Stimulated activated CD8-positive, alpha-beta memory T cell treated with anti-CD3 and anti-CD28 coated beads, Interleukin-12 subunit alpha, Interleukin-12 subunit beta, amount 100 ng/mL, for 24 hours (primary cell): Measurements from ENCODE around the gene SPG7.
"Not testable (repeated sequence)": the region's sequence is repeated elsewhere in the genome, so short reads cannot be mapped to it uniquely, and the experiment has no call there.

Source experiments
- DNase-seq: peaks from one replicate; pipeline ENCODE4 v3.0.0-alpha.2; 2020; ENCODE audit errors: extremely low read depth

SPG7 gene

DNA sequence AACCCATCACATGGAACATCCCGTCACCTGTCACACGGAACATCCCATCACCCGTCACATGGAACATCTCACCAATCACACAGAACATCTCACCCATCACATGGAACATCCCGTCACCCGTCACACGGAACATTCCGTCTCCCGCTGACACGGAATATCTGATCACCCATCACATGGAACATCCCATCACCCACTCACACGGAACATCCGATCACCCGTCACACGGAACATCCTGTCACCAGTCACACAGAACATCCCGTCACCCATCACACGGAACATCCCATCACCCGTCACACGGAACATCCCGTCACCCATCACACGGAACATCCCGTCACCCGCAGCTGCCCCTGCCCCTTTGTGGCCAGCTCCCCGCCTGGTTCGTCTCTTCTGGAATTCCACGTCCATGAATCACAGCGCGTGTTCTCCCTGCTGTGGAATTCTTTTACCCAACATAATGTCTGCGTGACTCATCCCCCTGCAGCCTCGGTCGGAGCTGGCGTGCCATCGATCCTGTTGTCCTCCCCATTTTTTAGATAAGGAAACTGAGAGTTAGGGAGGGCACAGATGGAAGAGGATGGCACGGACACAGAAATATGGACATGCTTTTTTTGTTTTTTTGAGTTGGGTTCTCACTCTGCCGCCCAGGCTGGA lies 73.0 kb downstream of the SPG7 start:
- no peak for DNase-seq

DNA sequence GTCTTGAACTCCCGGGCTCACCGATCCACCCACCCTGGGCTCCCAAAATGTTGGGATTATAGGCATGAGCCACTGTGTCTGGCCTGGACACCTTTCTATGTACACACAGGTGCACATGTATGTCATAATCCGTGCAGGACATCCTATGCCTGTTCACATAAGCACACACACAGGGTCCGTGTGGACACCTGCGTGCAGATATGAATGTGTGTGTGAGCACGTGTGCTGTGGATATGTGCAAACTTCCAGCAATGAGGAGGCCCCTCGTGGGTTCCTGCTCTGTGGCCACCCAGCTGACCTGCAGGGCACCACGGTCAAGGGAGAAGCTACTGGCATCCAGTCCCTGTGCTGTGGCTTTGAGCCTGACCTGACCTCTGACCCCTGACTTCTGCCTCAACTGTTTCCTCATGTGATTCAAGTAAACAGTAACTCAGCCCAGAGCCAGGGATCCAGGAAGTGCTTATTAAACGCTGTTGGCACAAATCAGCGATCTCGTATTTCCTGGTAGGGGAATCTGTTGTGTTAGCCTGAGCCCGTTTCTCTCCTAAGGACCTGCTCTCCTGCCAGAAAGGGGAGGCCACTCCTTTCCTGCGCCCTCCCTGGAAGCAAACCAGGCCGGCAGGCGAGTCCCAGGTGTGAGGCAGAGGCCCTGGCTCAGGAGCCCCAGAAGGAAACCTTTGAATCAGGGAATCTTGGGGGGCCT lies 73.8 kb downstream of the SPG7 start:
- DNase-seq = no peak

DNA sequence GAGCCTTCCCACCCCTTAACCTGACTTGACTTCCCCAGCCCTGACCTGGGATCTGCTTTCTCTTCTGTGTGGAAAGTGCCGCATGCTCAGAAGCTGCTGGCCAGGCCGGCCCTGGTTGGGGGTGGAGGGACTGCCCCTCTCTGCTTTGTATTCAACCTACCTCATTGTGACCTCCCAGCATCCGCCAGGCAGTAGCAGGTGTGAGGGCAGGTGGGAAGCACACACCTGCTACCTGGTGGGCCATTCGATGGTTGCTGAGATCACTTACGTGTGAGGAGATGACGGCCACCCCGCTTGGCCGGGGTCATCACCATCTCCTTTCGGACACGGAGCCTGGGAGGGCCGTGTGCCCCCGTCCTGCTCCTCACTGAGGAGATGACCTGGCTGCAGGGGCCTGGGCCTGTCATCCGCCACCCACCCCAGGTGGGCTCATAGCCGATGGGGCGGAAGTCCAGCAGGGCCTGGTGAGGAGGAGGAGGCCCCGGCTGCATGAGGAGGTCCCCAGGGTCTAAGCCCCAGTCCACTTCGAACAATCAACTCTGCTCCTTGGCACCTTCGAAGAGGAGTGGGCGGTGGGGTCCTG lies 74.5 kb downstream of the SPG7 start:
- no peak for DNase-seq

DNA sequence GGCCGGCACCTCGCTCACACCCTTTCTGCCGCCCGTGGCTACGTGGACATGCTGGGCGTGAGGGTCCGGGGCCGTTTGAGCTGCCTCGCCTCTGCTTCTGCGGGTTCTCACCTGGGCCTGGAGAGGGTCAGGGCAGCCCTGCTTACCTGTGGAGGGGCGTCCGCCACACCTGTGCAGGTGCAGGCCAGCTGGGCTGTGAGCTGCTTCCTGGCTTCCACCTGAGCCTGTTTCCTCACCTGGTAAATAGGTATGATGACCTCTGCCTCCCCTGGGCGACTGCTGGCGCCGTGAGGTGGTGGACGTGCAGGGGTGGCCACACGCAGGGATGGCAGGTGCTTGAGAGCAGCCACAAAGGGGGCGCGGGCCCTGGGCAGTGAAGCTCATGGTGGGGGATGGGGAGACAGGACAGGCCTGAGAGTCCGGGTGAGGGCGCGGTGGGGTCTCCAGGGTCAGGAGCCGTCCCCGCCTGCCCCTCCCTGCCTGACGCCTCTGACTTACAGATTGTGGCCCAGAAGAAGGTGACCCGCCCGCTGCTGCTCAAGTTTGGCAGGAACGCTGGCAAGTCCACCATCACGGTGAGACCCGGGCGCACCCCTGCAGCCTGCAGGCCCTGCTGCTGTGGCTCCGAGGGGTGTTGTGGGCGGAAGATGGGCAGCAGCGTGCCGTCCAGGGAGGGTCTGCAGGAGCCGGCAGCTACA lies 75.1 kb downstream of the SPG7 start:
- DNase-seq = no peak

DNA sequence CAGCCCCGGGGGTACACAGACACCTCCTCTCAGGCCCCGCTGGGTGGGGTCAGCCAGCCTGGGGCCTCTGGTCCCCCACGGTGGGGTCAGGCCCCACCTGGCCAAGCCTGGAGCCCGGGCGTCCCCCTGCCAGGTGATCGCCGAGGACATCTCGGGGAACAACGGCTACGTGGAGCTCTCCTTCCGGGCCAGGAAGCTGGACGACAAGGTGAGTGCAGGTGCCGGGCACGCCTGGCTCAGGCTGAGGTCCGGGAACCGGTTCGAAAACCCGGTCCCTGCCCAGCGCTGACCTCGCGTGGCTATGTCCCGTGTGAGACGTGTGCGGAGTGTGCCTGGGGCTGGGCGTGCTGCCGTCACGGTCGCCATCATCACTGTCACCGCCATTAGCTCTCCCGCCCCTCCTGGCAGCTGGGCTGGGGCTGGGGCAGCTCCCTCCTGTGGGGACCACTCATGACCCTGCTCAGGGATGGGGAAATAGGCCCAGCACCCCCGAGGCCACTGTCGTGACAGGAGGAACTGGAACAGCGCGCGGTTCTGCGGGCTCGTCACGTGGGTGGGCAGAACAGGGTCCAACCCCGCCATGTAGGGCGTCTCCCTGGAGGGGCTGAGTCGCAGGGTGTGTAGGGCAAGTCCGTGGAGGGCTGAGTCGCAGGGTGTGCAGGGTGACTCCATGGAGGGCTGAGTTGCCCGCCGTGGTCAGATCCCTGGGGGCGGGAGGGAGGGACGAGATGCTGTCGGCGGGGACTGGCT lies 75.9 kb downstream of the SPG7 start:
- DNase-seq = no peak

DNA sequence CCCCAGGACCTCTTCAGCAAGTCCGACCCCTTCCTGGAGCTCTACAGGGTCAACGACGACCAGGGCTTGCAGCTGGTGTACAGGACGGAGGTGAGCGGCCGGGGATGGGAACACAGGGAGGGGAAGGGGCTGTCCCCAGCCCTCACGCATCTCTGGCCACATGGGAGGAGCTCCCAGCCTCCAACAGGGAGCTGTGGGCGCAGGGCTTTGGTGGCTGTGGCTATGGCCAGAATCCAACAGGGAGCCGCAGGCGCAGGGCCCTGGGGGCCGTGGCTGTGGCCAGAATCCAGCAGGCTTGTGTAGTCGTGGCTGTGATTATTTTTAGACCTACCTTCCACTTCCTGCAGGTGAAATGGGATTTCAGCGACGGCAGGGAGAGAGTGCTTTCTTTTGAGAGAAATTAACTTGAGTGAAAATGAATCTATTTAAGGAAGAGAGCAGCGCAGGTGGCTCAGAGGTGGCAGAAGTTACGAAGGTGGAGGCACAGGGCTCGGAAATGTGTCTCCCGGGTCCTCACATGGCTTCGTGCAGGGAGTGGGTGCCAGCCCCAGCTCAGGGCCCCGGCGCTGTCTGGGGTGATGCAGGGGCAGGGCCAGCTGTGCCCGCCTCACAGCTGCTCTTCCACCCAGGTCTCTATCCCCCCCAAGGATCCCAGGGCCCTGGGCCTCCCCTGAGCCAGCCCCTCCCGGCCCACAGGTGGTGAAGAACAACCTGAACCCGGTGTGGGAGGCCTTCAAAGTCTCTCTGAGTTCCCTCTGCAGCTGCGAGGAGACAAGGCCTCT lies 76.8 kb downstream of the SPG7 start:
- no peak for DNase-seq

DNA sequence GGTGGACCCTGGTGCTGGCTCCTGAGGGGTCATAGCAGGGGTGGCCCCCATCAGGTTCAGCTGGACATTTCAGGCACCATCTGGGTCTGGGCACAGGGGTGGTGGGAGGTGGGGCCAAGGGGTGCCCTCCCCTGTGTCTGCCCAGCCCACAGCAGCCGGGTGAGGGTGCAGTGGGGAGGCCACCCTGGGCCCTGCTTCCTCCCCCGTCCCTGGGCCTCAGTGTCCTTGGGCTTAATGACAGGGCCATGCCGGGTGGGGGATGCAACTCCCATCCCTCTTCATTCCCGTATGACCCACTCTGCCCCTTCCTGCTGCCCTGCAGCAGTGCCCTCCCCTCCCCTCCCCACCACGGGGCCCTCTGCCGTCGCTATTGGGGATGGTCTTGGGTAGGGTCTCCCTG lies 78.0 kb downstream of the SPG7 start:
- no peak for DNase-seq

DNA sequence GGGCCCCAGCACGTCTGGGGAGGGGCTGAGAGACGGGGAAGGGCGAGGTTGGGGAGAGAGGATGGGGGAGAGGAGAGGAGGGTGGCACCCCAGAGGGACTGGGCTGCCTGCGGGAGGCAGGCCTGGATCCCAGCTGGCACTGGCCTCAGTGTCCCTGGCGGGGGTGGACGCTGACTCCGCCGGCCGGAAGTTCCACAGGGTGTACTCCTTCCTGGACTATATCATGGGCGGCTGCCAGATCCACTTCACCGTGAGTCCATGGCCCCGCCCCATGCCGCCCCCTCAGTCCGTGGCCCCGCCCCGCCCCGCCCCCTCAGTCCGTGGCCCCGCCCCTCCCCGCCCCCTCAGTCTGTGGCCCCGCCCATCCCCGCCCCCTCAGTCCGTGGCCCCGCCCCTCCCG lies 78.7 kb downstream of the SPG7 start:
- DNase-seq = no peak

DNA sequence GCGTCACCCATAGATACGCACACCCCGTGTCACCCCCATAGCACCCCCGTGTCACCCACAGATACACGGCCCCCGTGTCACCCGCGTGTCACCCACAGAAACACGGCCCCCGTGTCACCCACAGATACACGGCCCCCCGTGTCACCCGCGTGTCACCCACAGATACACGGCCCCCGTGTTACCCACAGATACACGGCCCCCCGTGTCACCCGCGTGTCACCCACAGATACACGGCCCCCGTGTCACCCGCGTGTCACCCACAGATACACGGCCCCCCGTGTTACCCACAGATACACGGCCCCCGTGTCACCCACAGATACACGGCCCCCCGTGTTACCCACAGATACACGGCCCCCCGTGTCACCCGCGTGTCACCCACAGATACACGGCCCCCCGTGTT lies 79.5 kb downstream of the SPG7 start:
- not testable (repeated sequence) for DNase-seq

DNA sequence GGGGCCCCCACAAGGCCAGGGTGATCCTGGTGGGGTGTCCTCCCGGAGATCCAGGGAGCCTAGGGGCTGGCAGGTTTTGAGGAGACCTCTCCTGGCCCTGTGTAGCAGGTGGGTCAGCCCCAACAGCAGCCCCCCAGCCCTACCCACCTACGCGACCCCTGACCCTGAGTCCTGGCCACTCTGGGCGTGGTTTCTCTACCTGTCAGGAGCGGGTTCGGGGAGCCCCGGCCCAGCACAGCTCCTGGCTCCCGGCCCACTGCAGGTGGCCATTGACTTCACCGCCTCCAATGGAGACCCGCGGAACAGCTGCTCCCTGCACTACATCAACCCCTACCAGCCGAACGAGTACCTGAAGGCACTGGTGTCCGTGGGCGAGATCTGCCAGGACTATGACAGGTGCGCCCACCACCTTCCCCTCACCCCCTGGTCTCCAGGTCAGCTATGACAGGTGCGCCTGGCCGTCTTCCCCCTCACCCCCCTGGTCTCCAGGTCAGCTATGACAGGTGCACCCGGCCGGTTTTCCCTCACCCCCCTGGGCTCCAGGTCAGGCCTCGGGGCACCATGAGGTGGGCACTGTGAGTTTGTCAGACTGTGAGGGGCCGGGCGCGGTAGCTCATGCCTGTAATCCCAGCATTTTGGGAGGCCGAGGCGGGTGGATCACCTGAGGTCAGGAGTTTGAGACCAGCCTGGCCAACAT lies 80.4 kb downstream of the SPG7 start:
- no peak for DNase-seq

DNA sequence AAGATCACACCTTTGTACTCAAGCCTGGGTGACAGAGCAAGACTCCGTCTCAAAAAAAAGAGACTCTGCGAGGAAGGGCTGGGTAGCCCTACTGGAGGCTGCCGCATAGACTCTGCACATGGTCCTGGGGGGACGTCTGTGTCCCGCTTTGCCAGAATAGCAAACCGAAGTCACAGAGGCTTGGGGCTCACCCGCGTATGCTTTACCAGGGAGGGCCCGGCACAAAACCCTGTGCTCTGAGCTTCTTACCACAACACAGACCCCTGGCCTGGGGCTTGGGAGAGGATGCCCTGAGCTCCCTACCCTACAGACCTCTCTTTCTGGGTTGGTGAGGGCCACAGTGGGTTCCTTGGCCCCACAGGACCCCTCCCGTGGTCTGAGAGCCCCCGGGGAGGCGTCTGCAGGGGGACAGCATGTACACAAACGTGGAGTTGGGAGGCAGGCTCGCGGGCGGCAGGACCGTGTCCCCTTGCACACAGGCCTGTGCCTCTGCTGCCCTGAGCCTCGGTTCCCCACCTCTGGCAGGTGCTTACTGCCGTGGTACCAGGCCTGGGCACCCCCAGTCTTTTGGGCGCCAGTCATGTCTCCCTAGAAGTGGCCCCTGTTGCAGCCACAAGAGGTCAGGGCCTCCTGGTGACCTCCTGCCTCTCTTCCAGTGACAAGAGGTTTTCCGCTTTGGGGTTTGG lies 81.2 kb downstream of the SPG7 start:
- DNase-seq = no peak

DNA sequence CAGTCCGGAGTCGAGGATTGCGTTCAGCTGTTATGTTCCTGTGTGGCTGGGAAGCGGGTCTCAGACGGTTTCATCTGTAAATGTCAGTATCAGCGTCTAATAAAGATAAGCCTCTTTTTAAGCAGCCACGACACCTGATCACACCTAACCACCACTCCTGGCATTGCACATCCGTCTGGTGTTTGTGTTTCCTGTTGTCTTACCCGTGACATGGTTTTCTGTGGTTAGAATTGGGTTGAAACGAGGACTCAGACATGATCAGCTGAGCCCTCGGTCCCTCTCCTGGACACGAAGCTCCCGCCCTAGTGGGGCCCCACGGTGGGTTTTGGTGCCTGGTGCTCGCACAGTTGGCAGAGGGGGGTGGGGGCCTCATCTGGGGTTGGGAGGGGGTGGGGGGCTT lies 85.6 kb downstream of the SPG7 start:
- no peak for DNase-seq

DNA sequence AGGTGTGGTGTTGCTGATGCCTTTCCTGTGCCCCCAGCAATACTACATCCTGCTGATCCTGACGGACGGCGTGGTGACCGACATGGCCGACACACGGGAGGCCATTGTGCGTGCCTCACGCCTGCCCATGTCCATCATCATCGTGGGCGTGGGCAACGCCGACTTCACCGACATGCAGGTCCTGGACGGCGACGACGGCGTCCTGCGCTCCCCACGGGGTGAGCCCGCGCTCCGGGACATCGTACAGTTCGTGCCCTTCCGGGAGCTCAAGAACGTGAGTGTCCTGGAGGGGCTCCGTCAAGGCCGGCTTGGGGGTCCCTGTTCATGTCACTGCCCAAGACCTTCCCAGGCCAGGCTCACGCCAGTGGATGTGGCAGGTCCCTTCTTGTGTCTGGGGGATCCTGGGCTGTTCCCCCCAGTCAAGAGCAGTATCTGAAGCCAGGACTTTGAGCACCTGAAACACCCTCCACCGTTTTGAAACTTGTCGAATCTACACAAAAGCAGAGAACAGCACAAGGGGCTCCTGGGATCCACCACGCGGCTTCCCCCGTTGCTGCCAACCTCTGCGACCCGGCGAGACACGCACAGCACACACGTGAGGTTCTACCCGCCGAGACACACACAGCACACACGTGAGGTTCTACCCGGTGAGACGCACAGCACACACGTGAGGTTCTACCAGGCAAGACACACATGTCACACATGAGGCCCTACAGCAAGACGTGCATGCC lies 87.3 kb downstream of the SPG7 start:
- DNase-seq = no peak

DNA sequence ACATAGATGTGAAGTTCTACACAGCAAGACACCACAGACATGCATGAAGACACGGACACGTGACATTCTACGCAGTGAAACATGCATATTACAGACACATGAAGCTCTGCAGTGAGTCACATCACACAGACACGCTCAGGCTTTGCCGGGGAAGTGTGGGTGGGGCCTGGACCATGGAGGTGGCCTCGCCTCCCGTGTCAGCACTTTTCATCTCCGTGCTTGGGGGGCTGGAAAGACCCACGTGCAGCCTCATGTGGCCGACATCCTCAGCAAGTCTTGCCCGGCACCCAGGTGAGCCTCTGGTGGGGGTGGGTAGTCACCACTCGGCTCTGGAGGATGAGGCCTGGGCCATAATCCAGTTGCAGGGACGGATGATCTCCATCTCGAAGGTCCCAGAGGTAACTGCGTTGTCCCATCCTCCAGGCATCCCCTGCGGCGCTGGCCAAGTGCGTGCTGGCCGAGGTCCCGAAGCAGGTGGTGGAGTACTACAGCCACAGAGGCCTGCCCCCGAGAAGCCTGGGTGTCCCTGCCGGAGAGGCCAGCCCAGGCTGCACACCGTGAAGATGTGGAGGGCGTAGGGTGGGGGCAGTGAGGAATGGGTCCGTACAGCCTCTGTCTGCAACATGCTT lies 88.0 kb downstream of the SPG7 start:
- DNase-seq = no peak

DNA sequence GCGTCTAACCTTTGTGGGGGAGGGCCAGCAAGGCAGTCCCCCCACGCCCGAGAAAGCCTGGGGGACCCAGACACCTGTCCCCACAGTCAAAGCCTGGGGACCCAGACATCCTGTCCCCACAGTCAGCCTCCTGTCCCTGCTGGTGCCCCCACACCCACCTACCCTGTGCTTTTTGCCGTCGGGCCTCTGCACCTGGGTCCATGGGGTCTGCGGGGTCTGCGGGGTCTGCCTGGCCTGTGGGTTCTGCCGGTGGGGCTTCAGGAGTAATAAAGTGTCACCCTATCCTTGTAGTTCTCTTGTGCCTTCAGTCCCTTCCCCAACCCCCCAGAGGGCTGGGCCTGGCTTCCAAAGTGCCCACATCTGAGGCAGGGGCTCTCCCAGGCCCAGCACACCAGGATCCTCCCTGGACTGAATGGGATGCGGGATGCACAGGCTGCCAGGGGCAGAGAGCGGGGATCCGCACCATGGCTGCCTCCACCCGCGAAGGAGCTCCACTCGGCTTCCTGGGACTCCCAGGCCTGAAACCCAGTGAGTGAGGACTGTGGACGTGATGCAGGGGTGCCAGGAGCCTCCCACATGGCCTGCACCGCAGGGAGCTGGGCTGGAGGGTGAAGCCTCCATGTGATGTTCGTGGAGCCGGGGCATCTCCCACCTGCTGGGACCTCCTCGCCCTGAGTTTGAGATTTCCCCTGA lies 88.9 kb downstream of the SPG7 start:
- no peak for DNase-seq

DNA sequence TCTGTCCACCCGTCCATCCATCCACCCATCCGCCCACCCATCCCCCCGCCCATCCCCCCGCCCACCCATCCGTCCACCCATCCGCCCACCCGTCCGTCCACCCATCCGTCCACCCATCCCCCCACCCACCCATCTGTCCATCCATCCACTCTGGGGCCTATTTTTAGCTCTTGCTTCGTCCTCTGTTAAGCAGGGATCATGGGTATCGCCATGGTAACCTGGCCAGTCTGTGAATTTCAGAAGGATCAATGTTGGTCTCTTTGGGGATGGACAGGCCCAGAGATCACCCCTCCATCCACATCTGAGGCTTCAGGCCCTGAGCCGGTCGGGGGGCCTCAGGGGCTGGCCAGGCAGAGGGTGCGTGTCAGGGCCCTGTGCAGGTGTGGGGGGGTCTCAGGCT lies 90.0 kb downstream of the SPG7 start:
- no peak for DNase-seq

DNA sequence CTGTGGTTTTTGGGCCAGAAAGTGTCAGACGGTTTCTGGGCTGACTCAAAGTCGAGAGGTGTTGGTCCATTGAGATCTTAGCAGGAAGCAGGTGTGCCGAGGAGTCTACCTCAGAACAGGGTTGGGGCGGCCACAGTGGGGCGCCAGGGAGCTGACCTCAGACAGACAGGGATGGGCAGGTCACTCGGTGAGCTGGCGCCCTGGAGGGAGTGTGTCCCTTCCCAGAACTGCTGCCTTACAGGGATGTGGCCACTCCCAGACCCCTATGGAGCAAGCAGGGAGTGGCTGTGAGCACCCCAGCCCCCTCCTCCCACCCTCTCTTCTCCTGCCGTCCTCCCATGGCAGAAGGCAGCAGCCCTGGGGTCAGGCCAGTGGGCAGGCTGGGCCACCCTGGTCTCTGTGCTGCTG lies 91.3 kb downstream of the SPG7 start:
- DNase-seq = no peak

DNA sequence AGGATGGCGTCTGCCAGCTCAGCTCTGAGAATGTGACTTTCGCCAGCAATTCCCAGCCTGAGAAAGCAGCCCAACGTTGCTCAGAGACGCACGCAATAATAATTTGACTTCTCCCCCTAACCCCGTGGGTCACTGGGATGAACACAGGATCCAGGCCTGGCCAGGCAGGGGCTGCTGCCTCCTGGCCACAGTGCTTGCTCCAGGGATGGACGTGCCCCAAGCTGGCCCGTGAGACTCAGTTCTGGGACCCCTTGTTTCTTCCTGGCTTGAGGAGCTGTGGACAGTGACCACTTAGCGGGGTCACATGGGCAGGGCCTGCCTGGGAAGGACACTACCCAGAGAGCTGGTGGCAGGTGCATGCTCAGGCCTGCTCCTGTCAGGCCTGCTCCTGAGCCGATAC lies 91.7 kb downstream of the SPG7 start:
- DNase-seq = no peak
